GM12878 (cell line): ENCODE measurements around the gene SPATA32. TPM values are rescaled to one million over a fixed set of nuclear protein-coding genes. Genes with fewer than 3 reads are reported as not detected.
A peak's percentile ranks its signal among the peaks of the same experiment; 100 is the strongest.

ENCODE experiments used
- ATAC-seq: fragments of 200-7000 bp; cut with Tn5 transposase; 3 replicates; pipeline ENCODE4 v1.9.1; 2020; ENCODE audit warnings: mild to moderate bottlenecking, moderate library complexity
- BruUV-seq: library from RNA; stranded (reverse); fragments of 400-500 nt; replicated peaks from 2 replicates; lab custom pipeline; 2021; lab: Mats Ljungman, UMichigan
- CTCF ChIA-PET: fragments of 300-600 bp; sonication (Branson Sonifier 250); formaldehyde crosslinking; extraction: SDS; loops from one replicate; lab custom pipeline; 2021; ENCODE audit warnings: inconsistent platforms; lab: Yijun Ruan, JAX
- POLR2A ChIA-PET: fragments of 350-600 bp; formaldehyde crosslinking; extraction: SDS; loops from one replicate; lab custom pipeline; 2021; ENCODE audit warnings: inconsistent platforms; lab: Charles Lee
- RAD21 ChIA-PET: fragments of 300-600 bp; sonication (Branson Sonifier 250); formaldehyde crosslinking; loops from one replicate; lab custom pipeline; 2023; ENCODE audit warnings: antibody characterized with exemption; ENCODE audit not compliant: unreplicated experiment; lab: Charles Lee
- SMC1A ChIA-PET: fragments of 300-600 bp; sonication (Branson Sonifier 250); formaldehyde crosslinking; loops from one replicate; lab custom pipeline; 2023; ENCODE audit not compliant: unreplicated experiment, uncharacterized antibody; lab: Charles Lee
- DNase-seq: peaks from one replicate; pipeline ENCODE4 v3.0.0-alpha.2; 2011; ENCODE audit warnings: low read depth, low spot score
- FAIRE-seq: peaks from 3 replicates; lab custom pipeline; 2011; peaks lifted over from hg19 to GRCh38; lab: Jason Lieb, UNC
- H2AFZ ChIP-seq: 2 replicates; pipeline ENCODE4 v1.6.0; 2011; ENCODE audit warnings: low read depth, low read length, control low read depth; ENCODE audit not compliant: control insufficient read depth
- H3K27ac ChIP-seq: 2 replicates; pipeline ENCODE4 v1.5.1; 2011; ENCODE audit warnings: control low read depth; ENCODE audit not compliant: control insufficient read depth, insufficient read depth
- H3K27me3 ChIP-seq, 2 experiments: replicated peaks in 1 of 2; 2 replicates each; pipeline versions ENCODE4 v1.6.0 to v1.6.1; 2011; ENCODE audit warnings: low read length in 1 of 2; ENCODE audit not compliant: control insufficient read depth in 2 of 2, insufficient read depth in 2 of 2
- H3K36me3 ChIP-seq, 2 experiments: 2 replicates each; pipeline ENCODE4 v1.5.1; 2011; ENCODE audit warnings: low read length in 1 of 2; ENCODE audit not compliant: control insufficient read depth in 2 of 2, insufficient read depth in 2 of 2
- H3K4me1 ChIP-seq: 2 replicates; pipeline ENCODE4 v1.6.1; 2011; ENCODE audit warnings: mild to moderate bottlenecking, low read length, moderate library complexity, mixed read lengths; ENCODE audit not compliant: control insufficient read depth, insufficient read depth
- H3K4me2 ChIP-seq: 2 replicates; pipeline ENCODE4 v1.6.0; 2011; ENCODE audit warnings: control low read depth; ENCODE audit not compliant: control insufficient read depth, insufficient read depth
- H3K4me3 ChIP-seq: fragments of 200-600 bp; sonication (generic); 2 replicates; pipeline ENCODE4 v1.5.1; 2016
- H3K79me2 ChIP-seq: 2 replicates; pipeline ENCODE4 v1.6.0; 2011; ENCODE audit warnings: low read length; ENCODE audit not compliant: control insufficient read depth, insufficient read depth
- H3K9ac ChIP-seq: 2 replicates; pipeline ENCODE4 v1.8.0; 2011; ENCODE audit warnings: low read length, control low read depth, mixed read lengths; ENCODE audit not compliant: control insufficient read depth, insufficient read depth
- H3K9me3 ChIP-seq: replicated peaks from 3 replicates; pipeline ENCODE4 v1.5.1; 2011; ENCODE audit warnings: mild to moderate bottlenecking, low read length; ENCODE audit not compliant: control insufficient read depth, insufficient read depth
- H4K20me1 ChIP-seq: 2 replicates; pipeline ENCODE4 v1.6.0; 2011; ENCODE audit not compliant: control insufficient read depth, insufficient read depth
- BCL11A ChIP-seq: IDR thresholded peaks from 2 replicates; pipeline ENCODE4 v1.6.1; 2011; ENCODE audit warnings: low read depth, low read length
- CHD1 ChIP-seq: IDR thresholded peaks from 2 replicates; pipeline ENCODE4 v1.6.1; 2012; ENCODE audit warnings: low read depth, low read length, improper control_type of control experiment
- CREM ChIP-seq: IDR thresholded peaks from 2 replicates; pipeline ENCODE4 v1.6.1; 2014; ENCODE audit warnings: antibody characterized with exemption, low read depth
- DPF2 ChIP-seq: fragments of 450-650 bp; IDR thresholded peaks from 2 replicates; pipeline ENCODE4 v1.6.1; 2017; ENCODE audit warnings: mild to moderate bottlenecking
- EED ChIP-seq: sonication (generic); IDR thresholded peaks from 2 replicates; pipeline ENCODE4 v1.6.1; 2016; ENCODE audit warnings: antibody characterized with exemption, low read depth
- FOXM1 ChIP-seq: IDR thresholded peaks from 2 replicates; pipeline ENCODE4 v1.6.1; 2012; ENCODE audit warnings: low read depth, mild to moderate bottlenecking, inconsistent platforms, low read length, moderate library complexity
- IKZF1 ChIP-seq: fragments of 450-650 bp; conservative IDR thresholded peaks from 2 replicates; pipeline ENCODE4 v1.6.1; 2017; ENCODE audit warnings: antibody characterized with exemption, mild to moderate bottlenecking
- MEF2A ChIP-seq: IDR thresholded peaks from 2 replicates; pipeline ENCODE4 v1.6.1; 2011; ENCODE audit warnings: low read depth, mild to moderate bottlenecking, low read length, moderate library complexity; ENCODE audit not compliant: insufficient read depth
- SPI1 ChIP-seq: IDR thresholded peaks from 2 replicates; pipeline ENCODE4 v1.6.1; 2011; ENCODE audit warnings: low read depth, mild to moderate bottlenecking, low read length, moderate library complexity, borderline replicate concordance; ENCODE audit not compliant: insufficient read depth
- ZNF217 ChIP-seq: fragments of 450-650 bp; IDR thresholded peaks from 2 replicates; pipeline ENCODE4 v1.6.1; 2017; ENCODE audit warnings: antibody characterized with exemption, mild to moderate bottlenecking
- WGBS: methylation state at CpG from one replicate; pipeline ENCODE4 v1.1.6; 2016; ENCODE audit warnings: low lambda C conversion rate; ENCODE audit not compliant: insufficient replicate concordance, insufficient coverage; ENCODE audit errors: missing lambda C conversion rate; 5-methylcytosine and 5-hydroxymethylcytosine counted together
- in situ Hi-C: fragments of 300-500 bp; cut with MboI; formaldehyde crosslinking; loops from 9 replicates; pipeline ENCODE4 v1.14.3; 2018; ENCODE audit warnings: mixed read lengths
- intact Hi-C: fragments of 100-400 bp; cut with micrococcal nuclease; formaldehyde crosslinking; loops from one replicate; pipeline ENCODE4 v1.14.2; 2022; ENCODE audit not compliant: unreplicated experiment
- polyA plus RNA-seq, 11 experiments: library from polyadenylated mRNA; depleted of rRNA in 4 of 11; unstranded in 6 of 11; stranded (reverse) in 5 of 11; fragments of >200 nt; fragmentation: Nextera tagmentation in 4 of 11; fragmentation: Illumina TruSeq in 1 of 11; extraction: Ambion mirVana in 4 of 11; extraction: Trizol in 1 of 11; gene quantifications; 1 replicate in 1 of 11; 2 replicates in 10 of 11; pipeline versions ENCODE4 v1.2.1 to v1.2.3, GENCODE V29; 2011 to 2016; ENCODE audit warnings: inconsistent platforms in 2 of 11, missing spikeins in 2 of 11, low read depth in 1 of 11
- total RNA-seq, 4 experiments: library from RNA; depleted of rRNA in 3 of 4; stranded (reverse); fragments of >200 nt in 3 of 4; fragmentation: Illumina TruSeq in 1 of 4; extraction: Trizol in 1 of 4; gene quantifications; 2 replicates each; pipeline versions ENCODE4 v1.2.1 to v1.2.3, GENCODE V29; 2013 to 2021
- TF ChIP-seq, protein P1 (sequence below): IDR thresholded peaks from 2 replicates; pipeline ENCODE4 v1.6.1; 2012; ENCODE audit warnings: low read length, inconsistent platforms
- TF ChIP-seq, protein P2 (sequence below): fragments of 450-650 bp; IDR thresholded peaks from 2 replicates; pipeline ENCODE4 v1.6.1; 2017; ENCODE audit warnings: borderline replicate concordance
- TF ChIP-seq, protein P3 (sequence below): IDR thresholded peaks from 2 replicates; pipeline ENCODE4 v1.6.1; 2012; ENCODE audit warnings: improper control_type of control experiment, low read depth, low read length; ENCODE audit not compliant: insufficient replicate concordance

Gene SPATA32
- total and polyA plus RNA-seq, 10 of the 15 experiments (the other 5 are each of a cell fraction or from before 2014, with no cell fraction given) = 0.03 to 0.35 (median 0.11) TPM; not detected in 3

DNA sequence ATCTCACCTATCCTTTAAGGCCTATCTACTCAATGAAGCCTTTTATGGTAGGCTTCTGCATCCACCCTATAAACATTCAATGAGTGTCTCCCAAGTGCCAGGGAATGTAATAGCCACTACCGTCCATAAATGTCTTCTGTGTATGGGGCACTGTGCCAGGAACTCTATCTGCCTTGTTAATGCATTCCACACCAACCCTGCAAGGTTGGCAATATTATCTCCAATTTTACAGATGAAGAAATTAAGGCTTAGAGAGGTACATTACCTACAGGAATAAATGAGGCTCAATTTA, 34.9 kb upstream of the SPATA32 start (continued):
- TF ChIP-seq, protein P1, sequence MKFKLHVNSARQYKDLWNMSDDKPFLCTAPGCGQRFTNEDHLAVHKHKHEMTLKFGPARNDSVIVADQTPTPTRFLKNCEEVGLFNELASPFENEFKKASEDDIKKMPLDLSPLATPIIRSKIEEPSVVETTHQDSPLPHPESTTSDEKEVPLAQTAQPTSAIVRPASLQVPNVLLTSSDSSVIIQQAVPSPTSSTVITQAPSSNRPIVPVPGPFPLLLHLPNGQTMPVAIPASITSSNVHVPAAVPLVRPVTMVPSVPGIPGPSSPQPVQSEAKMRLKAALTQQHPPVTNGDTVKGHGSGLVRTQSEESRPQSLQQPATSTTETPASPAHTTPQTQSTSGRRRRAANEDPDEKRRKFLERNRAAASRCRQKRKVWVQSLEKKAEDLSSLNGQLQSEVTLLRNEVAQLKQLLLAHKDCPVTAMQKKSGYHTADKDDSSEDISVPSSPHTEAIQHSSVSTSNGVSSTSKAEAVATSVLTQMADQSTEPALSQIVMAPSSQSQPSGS = no peak
- TF ChIP-seq IKZF1 (no peak), BCL11A (no peak)
- TF ChIP-seq, protein P2, sequence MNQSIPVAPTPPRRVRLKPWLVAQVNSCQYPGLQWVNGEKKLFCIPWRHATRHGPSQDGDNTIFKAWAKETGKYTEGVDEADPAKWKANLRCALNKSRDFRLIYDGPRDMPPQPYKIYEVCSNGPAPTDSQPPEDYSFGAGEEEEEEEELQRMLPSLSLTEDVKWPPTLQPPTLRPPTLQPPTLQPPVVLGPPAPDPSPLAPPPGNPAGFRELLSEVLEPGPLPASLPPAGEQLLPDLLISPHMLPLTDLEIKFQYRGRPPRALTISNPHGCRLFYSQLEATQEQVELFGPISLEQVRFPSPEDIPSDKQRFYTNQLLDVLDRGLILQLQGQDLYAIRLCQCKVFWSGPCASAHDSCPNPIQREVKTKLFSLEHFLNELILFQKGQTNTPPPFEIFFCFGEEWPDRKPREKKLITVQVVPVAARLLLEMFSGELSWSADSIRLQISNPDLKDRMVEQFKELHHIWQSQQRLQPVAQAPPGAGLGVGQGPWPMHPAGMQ = no peak

DNA sequence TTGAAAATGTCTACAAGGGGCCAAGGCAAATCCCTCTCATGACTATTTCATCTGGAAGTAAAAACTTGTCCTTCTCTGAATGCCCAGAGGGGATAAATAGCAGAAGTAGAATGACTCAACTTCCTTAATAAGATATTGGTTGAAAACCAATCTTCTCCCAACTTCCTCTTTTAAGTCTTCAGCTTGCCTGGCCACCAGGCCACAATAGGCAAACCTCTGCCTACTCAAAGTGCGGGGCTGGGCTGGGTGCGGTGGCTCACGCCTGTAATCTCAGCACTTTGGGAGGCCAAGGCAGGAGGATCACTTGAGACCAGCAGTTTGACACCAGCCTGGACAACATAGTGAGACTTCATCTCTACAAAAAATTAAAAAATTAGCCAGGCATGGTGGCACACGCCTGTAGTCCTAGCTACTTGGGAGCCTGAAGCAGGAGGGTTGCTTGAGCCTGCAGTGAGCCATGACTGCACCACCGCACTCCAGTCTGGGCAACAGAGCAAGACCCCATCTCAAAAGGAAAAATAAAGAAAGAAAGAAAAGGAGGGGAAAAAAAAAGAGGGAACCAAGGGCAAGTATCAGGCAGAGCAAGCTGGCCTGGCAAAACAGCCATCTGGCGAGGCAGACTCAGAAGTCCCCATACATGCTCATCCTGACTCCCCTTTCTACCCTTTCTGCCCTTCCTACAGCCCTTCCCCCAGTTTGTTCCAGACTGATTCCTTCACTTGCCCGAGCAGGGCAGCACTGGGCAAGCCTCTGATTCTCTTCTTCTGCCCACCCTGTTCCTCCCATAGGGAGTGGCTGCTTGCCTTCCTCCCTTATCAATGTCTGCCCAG, 34.3 kb upstream of the SPATA32 start:
- DNase-seq (no peak), FAIRE-seq (no peak), ATAC-seq (peak; percentile 54)
- ChIA-PET SMC1A (interaction anchor here (0.7 to 5.7 kb wide), 11 partner anchors 9 to 88 kb away, joined by 3 to 153 read pairs (median 6); partner anchors contain the start of gene MAP3K14), CTCF (interaction anchor here (1.0 to 5.3 kb wide), 12 partner anchors 10 to 89 kb away, joined by 3 to 38 read pairs (median 3); partner anchors contain the start of gene MAP3K14), RAD21 (interaction anchor here (1.0 to 5.7 kb wide), 10 partner anchors 11 to 111 kb away, joined by 3 to 44 read pairs (median 10); partner anchors contain the start of gene MAP3K14), POLR2A (interaction anchor here (0.7 to 7.1 kb wide), 9 partner anchors 11 to 84 kb away, joined by 3 to 62 read pairs (median 4); partner anchors contain the start of gene MAP3K14)
- Histone ChIP-seq H3K9ac (peak overlapping the region; percentile 21; the same call in 1 of the 2 replicates), H3K4me1 (peaks cover 91% of the 10 kb centered on the region), H3K27me3 (no peaks in the 10 kb centered on the region), H4K20me1 (no peaks in the 10 kb centered on the region), H3K4me2 (peak overlapping the region; percentile 85), H3K9me3 (no peaks in the 10 kb centered on the region; the same call in 2 of the 3 replicates), H3K79me2 (peaks cover 93% of the 10 kb centered on the region), H3K27ac (peak overlapping the region; percentile 78), H2AFZ (no peak overlapping the region), H3K4me3 (peak overlapping the region; percentile 24; the same call in 1 of the 2 replicates), H3K36me3 (peaks cover 11 to 18% of the 10 kb centered on the region in 2 experiments)
- 21% methylated on average over 7 of the region's 7 CpGs for WGBS
- intact Hi-C loops (no loop called here), in situ Hi-C loops (no loop called here)
- BruUV-seq = no TSS peak
- TF ChIP-seq IKZF1 (peak; percentile 91), CHD1 (no peak), SPI1 (peak; percentile 87), DPF2 (peak; percentile 87; the same call in 1 of the 2 replicates), MEF2A (peak; percentile 83), CREM (peak; percentile 57; the same call in 1 of the 2 replicates), FOXM1 (peak; percentile 51; the same call in 1 of the 2 replicates), ZNF217 (peak; percentile 78; the same call in 1 of the 2 replicates), EED (peak; percentile 83)
- TF ChIP-seq, protein P3, sequence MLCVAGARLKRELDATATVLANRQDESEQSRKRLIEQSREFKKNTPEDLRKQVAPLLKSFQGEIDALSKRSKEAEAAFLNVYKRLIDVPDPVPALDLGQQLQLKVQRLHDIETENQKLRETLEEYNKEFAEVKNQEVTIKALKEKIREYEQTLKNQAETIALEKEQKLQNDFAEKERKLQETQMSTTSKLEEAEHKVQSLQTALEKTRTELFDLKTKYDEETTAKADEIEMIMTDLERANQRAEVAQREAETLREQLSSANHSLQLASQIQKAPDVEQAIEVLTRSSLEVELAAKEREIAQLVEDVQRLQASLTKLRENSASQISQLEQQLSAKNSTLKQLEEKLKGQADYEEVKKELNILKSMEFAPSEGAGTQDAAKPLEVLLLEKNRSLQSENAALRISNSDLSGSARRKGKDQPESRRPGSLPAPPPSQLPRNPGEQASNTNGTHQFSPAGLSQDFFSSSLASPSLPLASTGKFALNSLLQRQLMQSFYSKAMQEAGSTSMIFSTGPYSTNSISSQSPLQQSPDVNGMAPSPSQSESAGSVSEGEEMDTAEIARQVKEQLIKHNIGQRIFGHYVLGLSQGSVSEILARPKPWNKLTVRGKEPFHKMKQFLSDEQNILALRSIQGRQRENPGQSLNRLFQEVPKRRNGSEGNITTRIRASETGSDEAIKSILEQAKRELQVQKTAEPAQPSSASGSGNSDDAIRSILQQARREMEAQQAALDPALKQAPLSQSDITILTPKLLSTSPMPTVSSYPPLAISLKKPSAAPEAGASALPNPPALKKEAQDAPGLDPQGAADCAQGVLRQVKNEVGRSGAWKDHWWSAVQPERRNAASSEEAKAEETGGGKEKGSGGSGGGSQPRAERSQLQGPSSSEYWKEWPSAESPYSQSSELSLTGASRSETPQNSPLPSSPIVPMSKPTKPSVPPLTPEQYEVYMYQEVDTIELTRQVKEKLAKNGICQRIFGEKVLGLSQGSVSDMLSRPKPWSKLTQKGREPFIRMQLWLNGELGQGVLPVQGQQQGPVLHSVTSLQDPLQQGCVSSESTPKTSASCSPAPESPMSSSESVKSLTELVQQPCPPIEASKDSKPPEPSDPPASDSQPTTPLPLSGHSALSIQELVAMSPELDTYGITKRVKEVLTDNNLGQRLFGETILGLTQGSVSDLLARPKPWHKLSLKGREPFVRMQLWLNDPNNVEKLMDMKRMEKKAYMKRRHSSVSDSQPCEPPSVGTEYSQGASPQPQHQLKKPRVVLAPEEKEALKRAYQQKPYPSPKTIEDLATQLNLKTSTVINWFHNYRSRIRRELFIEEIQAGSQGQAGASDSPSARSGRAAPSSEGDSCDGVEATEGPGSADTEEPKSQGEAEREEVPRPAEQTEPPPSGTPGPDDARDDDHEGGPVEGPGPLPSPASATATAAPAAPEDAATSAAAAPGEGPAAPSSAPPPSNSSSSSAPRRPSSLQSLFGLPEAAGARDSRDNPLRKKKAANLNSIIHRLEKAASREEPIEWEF = peak; percentile 65
